Body of pancreas (tissue), 4 donors: ENCODE measurements around the gene ST6GALNAC4. TPM values are rescaled to one million over a fixed set of nuclear protein-coding genes. Genes with fewer than 3 reads are reported as not detected.

ENCODE experiments used
- ATAC-seq: fragments of 150-250 bp; one replicate; pipeline ENCODE4 v1.9.1; 2016
- DNase-seq, 4 donors: peaks; one replicate each; pipeline ENCODE4 v3.0.0-alpha.2; 2019
- H3K27ac ChIP-seq, 4 donors: fragments of 200-600 bp; sonication (generic); 1 replicate in 3 of 4; 2 replicates in 1 of 4; pipeline versions ENCODE4 v1.5.1 to v1.6.1; 2016 to 2019; ENCODE audit warnings: mild to moderate bottlenecking in 1 of 4, mixed read lengths in 1 of 4, moderate library complexity in 1 of 4
- H3K27me3 ChIP-seq, 2 donors: fragments of 200-600 bp; sonication (generic); one replicate each; pipeline ENCODE4 v1.6.0; 2016; ENCODE audit warnings: mild to moderate bottlenecking in 1 of 2
- H3K36me3 ChIP-seq, 2 donors: fragments of 200-600 bp; sonication (generic); replicated peaks in 1 of 2; 2 replicates each; pipeline ENCODE4 v1.5.1; 2016; ENCODE audit warnings: low read depth in 2 of 2; ENCODE audit not compliant: insufficient read depth in 1 of 2
- H3K4me1 ChIP-seq: fragments of 200-600 bp; sonication (generic); one replicate; pipeline ENCODE4 v1.6.0; 2016
- H3K4me3 ChIP-seq, 2 donors: fragments of 200-600 bp; sonication (generic); 1 replicate in 1 of 2; 2 replicates in 1 of 2; pipeline ENCODE4 v1.5.1; 2016 to 2019
- H3K9me3 ChIP-seq, 3 donors: fragments of 200-600 bp; sonication (generic); 1 replicate in 2 of 3; 2 replicates in 1 of 3; pipeline ENCODE4 v1.5.1; 2016
- CTCF ChIP-seq, 7 experiments: fragments of 450-650 bp in 4 of 7; fragments of 200-600 bp in 3 of 7; sonication (generic) in 3 of 7; IDR thresholded peaks; one replicate each; pipeline ENCODE4 v1.5.1; 2016 to 2019; ENCODE audit warnings: antibody characterized with exemption in 7 of 7
- POLR2A ChIP-seq, 3 donors: fragments of 450-650 bp; IDR thresholded peaks; one replicate each; pipeline ENCODE4 v1.6.1; 2016; ENCODE audit warnings: antibody characterized with exemption in 3 of 3, mild to moderate bottlenecking in 2 of 3
- WGBS, 2 donors: methylation state at CpG; one replicate each; pipeline ENCODE4 v1.1.5; 2017; 5-methylcytosine and 5-hydroxymethylcytosine counted together
- intact Hi-C: fragments of 100-400 bp; cut with DNase I; formaldehyde crosslinking; loops from one replicate; pipeline ENCODE4 v1.15.1; 2023
- total RNA-seq, 2 donors: library from RNA; depleted of rRNA; stranded (reverse); fragments of >200 nt; gene quantifications; one replicate each; pipeline ENCODE4 v1.1.0, GENCODE V29; 2016

ST6GALNAC4 gene
- total RNA-seq, 2 donors from 2014 or later = 36.6 to 63.8 TPM

GRCh38 chr9:127908660-127908926 is 8.2 kb downstream of the ST6GALNAC4 start:
- H3K4me3 ChIP-seq = no peak overlapping the region
- ATAC-seq = no peak
- H3K27ac ChIP-seq = no peak overlapping the region
- WGBS, 2 donors = 95 to 100% methylated on average over 4 to 10 of the region's 10 CpGs
- no peaks in the 10 kb centered on the region for H3K27me3 ChIP-seq
- peaks cover 0 to 7% of the 10 kb centered on the region in 2 donors for H3K36me3 ChIP-seq
- TF ChIP-seq POLR2A (IDR thresholded peaks at IDR 0.05) = no peak
- TF ChIP-seq CTCF (IDR thresholded peaks at IDR 0.05) = no peak
- H3K9me3 ChIP-seq = no peaks in the 10 kb centered on the region
- H3K4me1 ChIP-seq = peaks cover 40% of the 10 kb centered on the region
- DNase-seq = peak in 1 of 4 donors; percentile 11
- intact Hi-C loops = no loop called here

GRCh38 chr9:127907867-127908659 is 8.8 kb downstream of the ST6GALNAC4 start:
- WGBS, 2 donors = 83 to 88% methylated on average over 26 to 31 of the region's 35 CpGs
- Histone ChIP-seq H3K9me3 (no peaks in the 10 kb centered on the region), H3K4me1 (peaks cover 44% of the 10 kb centered on the region), H3K36me3 (peaks cover 0 to 7% of the 10 kb centered on the region in 2 donors), H3K27ac (no peak overlapping the region), H3K4me3 (no peak overlapping the region), H3K27me3 (no peaks in the 10 kb centered on the region)
- TF ChIP-seq CTCF (IDR thresholded peaks at IDR 0.05) = no peak
- no peak for TF ChIP-seq POLR2A (IDR thresholded peaks at IDR 0.05)
- no peak for ATAC-seq
- no peak for DNase-seq
- intact Hi-C loops = no loop called here

GRCh38 chr9:127905788-127906191 is 11.1 kb downstream of the ST6GALNAC4 start:
- H3K4me1 ChIP-seq = peaks cover 43% of the 10 kb centered on the region
- no peaks in the 10 kb centered on the region for H3K27me3 ChIP-seq
- TF ChIP-seq CTCF (IDR thresholded peaks at IDR 0.05) (no peak), POLR2A (IDR thresholded peaks at IDR 0.05) (no peak)
- ATAC-seq (no peak), DNase-seq (peak in 3 of 4 donors; percentile 35 to 43 (median 42))
- peak overlapping the region; percentile 40 to 88 (median 80) for H3K27ac ChIP-seq
- intact Hi-C loops = no loop called here
- H3K36me3 ChIP-seq = peaks cover 0 to 2% of the 10 kb centered on the region in 2 donors
- H3K4me3 ChIP-seq = no peak overlapping the region
- WGBS, 2 donors = 49 to 59% methylated on average over 6 to 12 of the region's 12 CpGs
- H3K9me3 ChIP-seq = no peaks in the 10 kb centered on the region

GRCh38 chr9:127905004-127905728 is 11.7 kb downstream of the ST6GALNAC4 start:
- peaks cover 45% of the 10 kb centered on the region for H3K4me1 ChIP-seq
- ATAC-seq (no peak), DNase-seq (no peak)
- intact Hi-C loops = no loop called here
- no peaks in the 10 kb centered on the region for H3K9me3 ChIP-seq
- WGBS, 2 donors = 69 to 70% methylated on average over 2 to 4 of the region's 5 CpGs
- no peak for TF ChIP-seq POLR2A (IDR thresholded peaks at IDR 0.05)
- no peak for TF ChIP-seq CTCF (IDR thresholded peaks at IDR 0.05)
- peak overlapping the region; percentile 40 to 88 (median 80) for H3K27ac ChIP-seq
- H3K27me3 ChIP-seq = no peaks in the 10 kb centered on the region
- H3K36me3 ChIP-seq = peaks cover 0 to 2% of the 10 kb centered on the region in 2 donors
- no peak overlapping the region for H3K4me3 ChIP-seq
